ENCODE data around the gene TSC22D4.
A peak's percentile ranks its signal among the peaks of the same experiment; 100 is the strongest.

TSC22D4 gene

DNA sequence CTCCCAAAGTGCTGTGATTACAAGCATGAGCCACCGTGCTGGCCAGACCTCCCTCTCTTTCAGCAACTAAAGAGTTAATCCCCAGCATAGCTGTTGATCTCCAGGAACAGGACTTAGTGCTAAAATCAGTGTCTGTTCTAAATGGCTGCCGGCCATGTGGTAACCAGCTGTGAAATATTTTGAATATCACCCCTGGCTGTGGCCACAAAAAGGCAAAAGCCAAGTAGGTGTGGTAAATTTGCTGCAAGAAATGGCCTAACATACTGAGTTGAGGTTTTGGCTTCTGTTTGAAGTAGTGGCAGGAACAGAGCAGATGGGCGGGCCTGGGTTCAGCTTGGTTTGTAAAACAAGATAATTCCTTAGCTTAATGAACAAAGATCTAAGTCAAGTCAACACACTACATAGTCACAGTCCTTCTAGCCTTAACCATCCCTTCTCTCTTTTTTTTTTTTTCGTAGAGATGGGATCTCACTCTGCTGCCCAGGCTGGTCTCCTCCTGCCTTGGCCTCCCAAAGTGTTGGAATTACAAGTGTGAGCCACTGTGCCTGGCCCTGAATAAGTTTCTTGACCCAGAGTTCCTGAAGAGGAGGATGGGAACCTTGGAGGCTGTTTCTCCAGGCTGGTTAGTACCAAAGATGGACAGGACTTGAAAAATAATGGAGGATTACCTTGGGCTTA is 37.3 kb upstream of the TSC22D4 start:
- TF ChIP-seq POLR2AphosphoS5 (IDR thresholded peaks at IDR 0.05; ENCODE audit: low read depth, low read length) (no peak), TAF1 (IDR thresholded peaks at IDR 0.05; ENCODE audit: borderline replicate concordance, insufficient read depth, low read length) (no peak), FOXP2 (optimal IDR thresholded peaks at IDR 0.05; ENCODE audit: borderline replicate concordance, extremely low read depth, extremely low read length, insufficient read depth) (no peak), SIN3A (IDR thresholded peaks at IDR 0.05; ENCODE audit: borderline replicate concordance, insufficient read depth, low read length) (no peak)
- TF ChIP-seq, protein P1, sequence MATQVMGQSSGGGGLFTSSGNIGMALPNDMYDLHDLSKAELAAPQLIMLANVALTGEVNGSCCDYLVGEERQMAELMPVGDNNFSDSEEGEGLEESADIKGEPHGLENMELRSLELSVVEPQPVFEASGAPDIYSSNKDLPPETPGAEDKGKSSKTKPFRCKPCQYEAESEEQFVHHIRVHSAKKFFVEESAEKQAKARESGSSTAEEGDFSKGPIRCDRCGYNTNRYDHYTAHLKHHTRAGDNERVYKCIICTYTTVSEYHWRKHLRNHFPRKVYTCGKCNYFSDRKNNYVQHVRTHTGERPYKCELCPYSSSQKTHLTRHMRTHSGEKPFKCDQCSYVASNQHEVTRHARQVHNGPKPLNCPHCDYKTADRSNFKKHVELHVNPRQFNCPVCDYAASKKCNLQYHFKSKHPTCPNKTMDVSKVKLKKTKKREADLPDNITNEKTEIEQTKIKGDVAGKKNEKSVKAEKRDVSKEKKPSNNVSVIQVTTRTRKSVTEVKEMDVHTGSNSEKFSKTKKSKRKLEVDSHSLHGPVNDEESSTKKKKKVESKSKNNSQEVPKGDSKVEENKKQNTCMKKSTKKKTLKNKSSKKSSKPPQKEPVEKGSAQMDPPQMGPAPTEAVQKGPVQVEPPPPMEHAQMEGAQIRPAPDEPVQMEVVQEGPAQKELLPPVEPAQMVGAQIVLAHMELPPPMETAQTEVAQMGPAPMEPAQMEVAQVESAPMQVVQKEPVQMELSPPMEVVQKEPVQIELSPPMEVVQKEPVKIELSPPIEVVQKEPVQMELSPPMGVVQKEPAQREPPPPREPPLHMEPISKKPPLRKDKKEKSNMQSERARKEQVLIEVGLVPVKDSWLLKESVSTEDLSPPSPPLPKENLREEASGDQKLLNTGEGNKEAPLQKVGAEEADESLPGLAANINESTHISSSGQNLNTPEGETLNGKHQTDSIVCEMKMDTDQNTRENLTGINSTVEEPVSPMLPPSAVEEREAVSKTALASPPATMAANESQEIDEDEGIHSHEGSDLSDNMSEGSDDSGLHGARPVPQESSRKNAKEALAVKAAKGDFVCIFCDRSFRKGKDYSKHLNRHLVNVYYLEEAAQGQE (IDR thresholded peaks at IDR 0.05; ENCODE audit: insufficient read depth in 1 of 2, low read depth in 2 of 2, low read length in 2 of 2), result no peak

DNA sequence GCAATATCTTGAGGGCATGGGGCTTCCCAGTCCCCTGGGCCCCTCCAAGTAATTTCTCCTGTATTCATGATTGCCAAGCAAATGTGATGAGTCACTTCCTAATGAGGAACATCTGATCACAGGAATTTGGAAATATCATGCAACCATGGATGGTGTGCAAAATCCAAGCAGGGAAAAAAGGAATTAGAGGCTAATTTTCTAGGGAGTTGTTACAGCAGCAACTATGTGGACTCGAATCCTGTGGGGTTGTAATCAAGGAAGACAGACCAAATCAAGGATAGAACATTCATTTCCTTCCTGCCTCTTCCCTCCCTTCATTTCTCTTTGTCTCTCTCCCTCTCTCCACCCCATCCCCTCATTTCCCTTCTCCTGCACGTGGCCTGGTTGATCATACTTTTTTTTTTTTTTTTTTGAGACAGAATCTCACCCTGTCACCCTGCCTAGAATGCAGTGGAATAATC is 36.1 kb upstream of the TSC22D4 start:
- TF ChIP-seq POLR2AphosphoS5 (IDR thresholded peaks at IDR 0.05; ENCODE audit: low read depth, low read length), result peak; percentile 31; the same call in 1 of the 2 replicates
- TF ChIP-seq, protein P1 (IDR thresholded peaks at IDR 0.05; ENCODE audit: insufficient read depth in 1 of 2, low read depth in 2 of 2, low read length in 2 of 2), result peak in 1 of 2 experiments; percentile 61; a peak in 1 of 4 replicates
- no peak for TF ChIP-seq TAF1 (IDR thresholded peaks at IDR 0.05; ENCODE audit: borderline replicate concordance, insufficient read depth, low read length)

DNA sequence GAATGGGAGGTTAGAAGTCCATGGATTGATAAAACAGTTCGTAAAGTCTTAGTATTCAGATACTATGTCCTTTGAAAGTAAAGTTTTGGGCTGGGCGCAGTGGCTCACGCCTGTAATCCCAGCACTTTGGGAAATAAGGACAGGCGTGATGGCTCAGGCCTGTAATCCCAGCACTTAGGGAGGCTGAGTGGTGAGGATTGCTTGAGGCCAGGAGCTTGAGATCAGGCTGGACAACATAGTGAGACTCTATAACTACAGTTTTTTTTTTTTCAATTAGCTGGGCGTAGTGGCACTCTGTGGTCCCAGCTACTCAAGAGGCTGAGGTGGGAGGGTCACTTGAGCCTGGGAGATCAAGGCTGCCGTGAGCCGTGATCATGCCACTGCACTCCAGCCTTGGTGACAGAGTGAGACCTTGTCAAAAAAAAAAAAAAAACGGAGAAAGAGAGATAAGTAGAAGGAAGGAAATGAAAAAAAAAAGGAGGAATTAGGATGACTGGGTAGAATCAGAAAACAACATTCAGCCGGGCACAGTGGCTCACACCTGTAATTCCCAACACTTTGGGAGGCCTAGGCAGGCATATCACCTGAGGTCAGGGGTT is 34.3 kb upstream of the TSC22D4 start:
- TF ChIP-seq SIN3A (IDR thresholded peaks at IDR 0.05; ENCODE audit: borderline replicate concordance, insufficient read depth, low read length) (no peak), TAF1 (IDR thresholded peaks at IDR 0.05; ENCODE audit: borderline replicate concordance, insufficient read depth, low read length) (no peak), FOXP2 (optimal IDR thresholded peaks at IDR 0.05; ENCODE audit: borderline replicate concordance, extremely low read depth, extremely low read length, insufficient read depth) (no peak), POLR2AphosphoS5 (IDR thresholded peaks at IDR 0.05; ENCODE audit: low read depth, low read length) (no peak)
- TF ChIP-seq, protein P1 (IDR thresholded peaks at IDR 0.05; ENCODE audit: insufficient read depth in 1 of 2, low read depth in 2 of 2, low read length in 2 of 2), result no peak

DNA sequence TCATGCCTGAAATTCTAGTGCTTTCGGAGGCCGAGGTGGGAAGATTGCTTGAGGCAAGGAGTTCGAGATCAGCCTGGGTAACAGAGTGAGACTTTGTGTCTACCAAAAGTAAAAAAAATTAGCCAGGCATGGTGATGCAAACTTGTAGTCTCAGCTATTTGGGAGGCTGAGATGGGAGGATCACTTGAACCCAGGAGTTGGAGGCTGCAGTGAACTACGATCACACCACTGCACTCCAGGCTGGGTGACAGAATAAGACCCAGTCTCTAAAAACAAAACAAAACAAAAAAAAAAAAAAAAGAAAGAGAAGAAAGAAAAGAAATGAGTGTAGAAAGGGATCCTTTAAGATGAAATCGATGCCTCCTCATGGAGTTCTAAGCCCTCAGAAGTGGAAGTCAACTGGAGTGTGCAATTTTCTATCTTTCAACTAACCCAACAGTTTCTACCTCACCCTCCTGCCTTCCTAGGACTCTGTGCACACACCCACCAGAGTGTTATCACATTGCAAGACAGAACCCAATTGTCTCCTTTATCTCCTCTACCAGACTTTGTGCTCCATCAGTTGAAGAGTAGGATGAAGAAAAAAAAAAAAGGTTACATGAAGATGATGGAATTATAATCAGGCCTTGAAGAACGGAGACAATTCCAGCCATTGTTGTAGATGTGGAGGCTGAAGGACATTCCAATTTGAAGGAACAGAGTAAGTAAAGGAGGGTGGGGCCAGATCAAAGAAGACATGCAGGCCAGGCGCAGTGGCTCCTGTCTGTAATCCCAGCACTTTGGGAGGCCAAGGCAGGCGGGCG is 31.6 kb upstream of the TSC22D4 start:
- TF ChIP-seq, protein P1 (IDR thresholded peaks at IDR 0.05; ENCODE audit: insufficient read depth in 1 of 2, low read depth in 2 of 2, low read length in 2 of 2), result no peak
- TF ChIP-seq FOXP2 (optimal IDR thresholded peaks at IDR 0.05; ENCODE audit: borderline replicate concordance, extremely low read depth, extremely low read length, insufficient read depth) (no peak), SIN3A (IDR thresholded peaks at IDR 0.05; ENCODE audit: borderline replicate concordance, insufficient read depth, low read length) (no peak), TAF1 (IDR thresholded peaks at IDR 0.05; ENCODE audit: borderline replicate concordance, insufficient read depth, low read length) (no peak)
